Stimulated activated effector memory CD8-positive, alpha-beta T cell treated with anti-CD3 and anti-CD28 coated beads, Interleukin-12 subunit alpha, Interleukin-12 subunit beta, amount 100 ng/mL, for 72 hours (primary cell): ENCODE results near the gene SLC9A3.

Experiments
- ATAC-seq: fragments of 150-1000 bp; cut with Tn5 transposase; 2 replicates; pipeline ENCODE4 v1.10.0; 2021
- DNase-seq, 2 donors: peaks; one replicate each; pipeline ENCODE4 v3.0.0; 2021 to 2022; ENCODE audit warnings: low spot score in 2 of 2
- H3K27ac Mint-ChIP-seq: one replicate; pipeline ENCODE4 v1.8.0; 2022; ENCODE audit warnings: mild to moderate bottlenecking, mixed read lengths
- H3K36me3 Mint-ChIP-seq: one replicate; pipeline ENCODE4 v1.8.0; 2022; ENCODE audit warnings: mild to moderate bottlenecking, mixed read lengths
- H3K4me1 Mint-ChIP-seq: one replicate; pipeline ENCODE4 v1.8.0; 2022; ENCODE audit warnings: mixed read lengths
- H3K4me3 Mint-ChIP-seq: one replicate; pipeline ENCODE4 v1.8.0; 2022; ENCODE audit warnings: mild to moderate bottlenecking, mixed read lengths
- H3K9me3 Mint-ChIP-seq: one replicate; pipeline ENCODE4 v1.8.0; 2022; ENCODE audit warnings: mixed read lengths

The SLC9A3 gene

DNA sequence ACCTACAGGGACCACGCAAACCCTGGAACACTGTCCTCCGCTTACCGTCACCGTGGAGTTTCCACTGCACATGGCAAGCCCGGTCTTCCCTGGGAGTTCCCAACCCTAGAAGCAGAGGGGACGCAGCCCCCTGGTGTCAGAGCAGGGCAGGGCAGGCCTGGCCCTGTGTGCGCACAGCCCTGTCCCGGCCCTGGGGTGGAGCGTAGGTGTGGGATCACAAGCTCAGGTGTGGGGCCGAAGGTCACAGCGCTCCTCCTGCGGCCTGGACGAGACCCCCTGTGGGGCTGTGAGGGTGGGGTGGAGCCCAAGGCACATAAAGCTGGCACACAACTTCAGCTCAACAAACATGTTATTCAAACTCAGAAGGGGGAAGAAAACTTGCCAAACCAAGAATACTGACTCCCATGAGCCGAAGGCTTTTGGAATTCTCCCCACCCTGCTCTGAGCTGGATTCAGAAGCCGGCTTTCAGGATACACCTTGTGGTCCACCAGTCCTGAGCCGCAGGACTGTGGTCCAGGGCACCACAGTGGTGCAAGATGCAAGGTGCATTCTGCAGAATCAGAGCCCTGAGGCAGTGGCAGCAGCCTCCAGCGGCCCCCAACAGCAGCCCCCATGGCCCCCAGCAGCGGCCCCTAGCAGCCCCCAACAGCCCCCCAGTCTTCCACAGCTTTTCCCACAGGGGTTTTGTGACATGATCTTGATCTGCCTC, 93.1 kb downstream of the SLC9A3 start:
- H3K9me3 Mint-ChIP-seq = no peaks in the 10 kb centered on the region
- peaks cover 51% of the 10 kb centered on the region for H3K36me3 Mint-ChIP-seq
- peak; percentile 88 for ATAC-seq
- no peak overlapping the region for H3K4me3 Mint-ChIP-seq
- peak in 1 of 2 donors; percentile 64 for DNase-seq
- H3K27ac Mint-ChIP-seq = peak overlapping the region; percentile 64
- peaks cover 20% of the 10 kb centered on the region for H3K4me1 Mint-ChIP-seq

DNA sequence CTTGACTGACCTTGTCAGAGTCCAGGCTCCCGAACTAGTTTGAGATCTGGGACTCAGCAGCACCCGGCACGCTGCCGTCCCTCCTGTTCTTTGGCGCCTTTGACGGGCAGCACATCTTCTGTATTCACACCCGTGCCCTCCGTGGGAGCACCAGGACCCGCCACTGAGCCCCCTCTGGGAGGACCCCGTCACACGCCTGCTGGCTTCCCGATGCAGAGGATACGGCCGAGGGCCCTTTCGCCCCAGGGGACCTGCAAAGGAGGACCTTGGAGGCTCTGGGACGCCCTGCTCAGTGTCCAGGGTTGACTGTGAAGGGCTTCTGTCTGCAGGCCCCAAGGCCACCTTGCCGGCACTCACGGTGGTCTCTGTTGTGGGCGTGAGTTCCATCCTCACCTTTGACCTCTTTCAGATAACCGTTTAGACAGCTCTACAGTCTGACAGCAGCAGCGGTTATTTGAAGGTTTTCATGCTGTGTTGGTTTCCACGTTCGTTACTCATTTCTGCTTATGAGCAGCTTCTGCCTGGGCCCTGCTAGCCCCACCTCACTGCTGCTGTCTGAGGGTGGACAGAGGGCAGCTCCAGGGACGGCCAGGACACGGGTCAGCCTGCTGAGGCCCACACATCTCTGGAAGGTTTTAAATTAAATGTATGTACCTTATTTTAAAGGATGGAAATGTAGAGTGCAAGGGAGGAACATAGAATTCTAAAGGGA, 93.9 kb downstream of the SLC9A3 start:
- H3K9me3 Mint-ChIP-seq = no peaks in the 10 kb centered on the region
- H3K4me3 Mint-ChIP-seq = no peak overlapping the region
- H3K36me3 Mint-ChIP-seq = peaks cover 47% of the 10 kb centered on the region
- no peak for DNase-seq
- H3K4me1 Mint-ChIP-seq = peaks cover 25% of the 10 kb centered on the region
- no peak overlapping the region for H3K27ac Mint-ChIP-seq
- no peak for ATAC-seq

DNA sequence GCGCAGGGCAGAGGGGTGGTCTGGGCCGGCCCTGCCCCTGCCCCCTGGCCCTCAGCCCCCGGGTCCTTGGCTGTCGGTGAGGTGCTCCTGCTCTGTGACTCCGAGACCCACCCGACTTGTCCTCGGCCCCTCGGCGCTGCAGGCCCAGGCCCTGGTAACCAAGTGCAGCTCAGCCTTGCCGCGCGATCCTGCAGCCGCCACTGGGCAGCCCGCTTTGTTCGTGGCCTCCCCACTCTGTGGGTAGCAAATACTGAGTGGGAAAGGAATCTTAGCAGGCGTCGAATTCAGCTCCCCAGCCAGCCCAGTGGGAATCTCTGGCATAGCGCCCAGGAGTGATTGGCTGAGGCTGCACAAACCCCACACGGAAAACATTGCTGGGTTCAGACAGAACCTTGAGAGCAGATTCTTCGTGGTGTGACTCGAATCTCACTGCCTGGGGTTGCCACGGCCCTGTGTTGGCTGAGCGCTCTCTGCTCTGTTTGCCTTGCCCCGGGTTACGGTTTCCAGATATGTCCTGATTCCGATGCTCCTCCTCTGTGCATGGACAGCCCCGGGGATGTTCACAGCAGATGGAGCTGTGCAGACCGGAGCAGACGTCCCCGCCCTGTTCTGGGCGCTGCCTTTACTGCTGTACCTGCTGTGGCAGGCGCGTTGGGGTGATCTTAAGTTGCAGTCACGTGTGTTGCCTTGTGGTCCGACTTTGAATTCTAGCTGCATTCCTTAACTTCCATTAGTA, 94.6 kb downstream of the SLC9A3 start:
- no peak overlapping the region for H3K27ac Mint-ChIP-seq
- no peak overlapping the region for H3K4me3 Mint-ChIP-seq
- H3K9me3 Mint-ChIP-seq = no peaks in the 10 kb centered on the region
- peaks cover 42% of the 10 kb centered on the region for H3K36me3 Mint-ChIP-seq
- DNase-seq (no peak), ATAC-seq (no peak)
- peaks cover 29% of the 10 kb centered on the region for H3K4me1 Mint-ChIP-seq

- Mint-ChIP-seq H3K4me3 (no peak overlapping the region), H3K27ac (no peak overlapping the region), H3K4me1 (peaks cover 31% of the 10 kb centered on the region), H3K9me3 (no peaks in the 10 kb centered on the region), H3K36me3 (peaks cover 41% of the 10 kb centered on the region)
- no peak for ATAC-seq
- DNase-seq = no peak
These were observed 95.3 kb downstream of the SLC9A3 start for GRCh38 chr5:428754-429452.

GRCh38 chr5:428219-428618, 96.0 kb downstream of the SLC9A3 start:
- H3K36me3 Mint-ChIP-seq = peaks cover 36% of the 10 kb centered on the region
- no peak overlapping the region for H3K4me3 Mint-ChIP-seq
- H3K27ac Mint-ChIP-seq = no peak overlapping the region
- DNase-seq (no peak), ATAC-seq (no peak)
- no peaks in the 10 kb centered on the region for H3K9me3 Mint-ChIP-seq
- peaks cover 35% of the 10 kb centered on the region for H3K4me1 Mint-ChIP-seq

- no peak for ATAC-seq
- H3K4me1 Mint-ChIP-seq = peaks cover 41% of the 10 kb centered on the region
- no peak overlapping the region for H3K27ac Mint-ChIP-seq
- H3K4me3 Mint-ChIP-seq = no peak overlapping the region
- peaks cover 35% of the 10 kb centered on the region for H3K36me3 Mint-ChIP-seq
- DNase-seq = no peak
- no peaks in the 10 kb centered on the region for H3K9me3 Mint-ChIP-seq
These were observed 96.7 kb downstream of the SLC9A3 start for GRCh38 chr5:427415-428087.

- H3K4me1 Mint-ChIP-seq = peaks cover 47% of the 10 kb centered on the region
- no peaks in the 10 kb centered on the region for H3K9me3 Mint-ChIP-seq
- peaks cover 29% of the 10 kb centered on the region for H3K36me3 Mint-ChIP-seq
- DNase-seq = no peak
- no peak overlapping the region for H3K4me3 Mint-ChIP-seq
- no peak overlapping the region for H3K27ac Mint-ChIP-seq
- ATAC-seq = no peak
These were observed 97.8 kb downstream of the SLC9A3 start for GRCh38 chr5:426392-426976.

GRCh38 chr5:425714-426113, 98.5 kb downstream of the SLC9A3 start:
- peaks cover 42% of the 10 kb centered on the region for H3K4me1 Mint-ChIP-seq
- H3K36me3 Mint-ChIP-seq = peaks cover 29% of the 10 kb centered on the region
- H3K27ac Mint-ChIP-seq = no peak overlapping the region
- no peaks in the 10 kb centered on the region for H3K9me3 Mint-ChIP-seq
- no peak overlapping the region for H3K4me3 Mint-ChIP-seq
- no peak for ATAC-seq
- no peak for DNase-seq

DNA sequence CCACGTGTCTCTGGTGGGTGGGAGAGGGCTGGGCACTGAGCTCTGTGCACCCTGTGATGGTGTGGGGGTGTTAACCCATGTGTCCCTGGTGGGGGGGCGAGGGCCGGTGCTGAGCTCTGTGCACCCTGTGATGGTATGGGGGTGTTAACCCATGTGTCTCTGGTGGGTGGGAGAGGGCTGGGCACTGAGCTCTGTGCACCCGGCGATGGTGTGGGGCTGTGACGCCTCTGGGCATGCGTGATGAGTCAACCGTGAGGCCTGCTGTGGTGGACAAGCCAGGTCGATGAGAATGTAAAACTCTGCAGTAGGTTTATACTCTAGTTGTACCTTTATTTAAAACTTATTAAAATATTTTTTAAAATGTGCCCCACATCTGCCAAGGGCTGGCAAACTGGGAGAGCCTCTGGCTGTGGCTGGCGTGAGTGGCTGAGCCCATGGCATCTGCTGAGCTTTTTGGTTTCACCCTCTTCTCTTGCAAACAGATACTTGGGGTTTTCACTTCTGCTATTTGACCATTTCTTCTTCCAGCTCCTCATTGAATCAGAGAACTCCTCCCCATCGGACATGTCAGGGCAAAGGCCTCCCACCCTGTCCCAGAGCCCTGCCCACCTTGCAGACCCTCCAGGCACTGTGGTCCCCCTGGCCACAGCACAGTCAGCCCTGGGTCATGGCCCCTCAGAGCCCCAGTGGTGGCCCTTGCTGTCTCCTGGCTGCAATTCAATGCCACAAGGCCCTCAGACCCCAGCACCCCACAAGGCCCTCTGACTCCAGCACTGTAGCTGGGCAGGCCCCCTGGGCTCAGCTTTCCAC, 99.7 kb downstream of the SLC9A3 start:
- no peaks in the 10 kb centered on the region for H3K9me3 Mint-ChIP-seq
- H3K27ac Mint-ChIP-seq = peak overlapping the region; percentile 34

GRCh38 chr5:423626-424261, 100.5 kb downstream of the SLC9A3 start:
- H3K9me3 Mint-ChIP-seq = no peaks in the 10 kb centered on the region
- no peak for DNase-seq
- no peak overlapping the region for H3K4me3 Mint-ChIP-seq
- peaks cover 32% of the 10 kb centered on the region for H3K4me1 Mint-ChIP-seq
- ATAC-seq = peak; percentile 59
- peak overlapping the region; percentile 34 for H3K27ac Mint-ChIP-seq
- H3K36me3 Mint-ChIP-seq = peaks cover 20% of the 10 kb centered on the region

More for the DNA sequence above, 99.7 kb downstream of the SLC9A3 start:
- H3K36me3 Mint-ChIP-seq = peaks cover 20% of the 10 kb centered on the region
- no peak overlapping the region for H3K4me3 Mint-ChIP-seq
- ATAC-seq = no peak
- H3K4me1 Mint-ChIP-seq = peaks cover 32% of the 10 kb centered on the region
- DNase-seq = no peak

GRCh38 chr5:423233-423565, 101.0 kb downstream of the SLC9A3 start:
- no peak for ATAC-seq
- no peaks in the 10 kb centered on the region for H3K9me3 Mint-ChIP-seq
- H3K27ac Mint-ChIP-seq = no peak overlapping the region
- H3K36me3 Mint-ChIP-seq = peaks cover 20% of the 10 kb centered on the region
- peaks cover 32% of the 10 kb centered on the region for H3K4me1 Mint-ChIP-seq
- DNase-seq = no peak
- no peak overlapping the region for H3K4me3 Mint-ChIP-seq

DNA sequence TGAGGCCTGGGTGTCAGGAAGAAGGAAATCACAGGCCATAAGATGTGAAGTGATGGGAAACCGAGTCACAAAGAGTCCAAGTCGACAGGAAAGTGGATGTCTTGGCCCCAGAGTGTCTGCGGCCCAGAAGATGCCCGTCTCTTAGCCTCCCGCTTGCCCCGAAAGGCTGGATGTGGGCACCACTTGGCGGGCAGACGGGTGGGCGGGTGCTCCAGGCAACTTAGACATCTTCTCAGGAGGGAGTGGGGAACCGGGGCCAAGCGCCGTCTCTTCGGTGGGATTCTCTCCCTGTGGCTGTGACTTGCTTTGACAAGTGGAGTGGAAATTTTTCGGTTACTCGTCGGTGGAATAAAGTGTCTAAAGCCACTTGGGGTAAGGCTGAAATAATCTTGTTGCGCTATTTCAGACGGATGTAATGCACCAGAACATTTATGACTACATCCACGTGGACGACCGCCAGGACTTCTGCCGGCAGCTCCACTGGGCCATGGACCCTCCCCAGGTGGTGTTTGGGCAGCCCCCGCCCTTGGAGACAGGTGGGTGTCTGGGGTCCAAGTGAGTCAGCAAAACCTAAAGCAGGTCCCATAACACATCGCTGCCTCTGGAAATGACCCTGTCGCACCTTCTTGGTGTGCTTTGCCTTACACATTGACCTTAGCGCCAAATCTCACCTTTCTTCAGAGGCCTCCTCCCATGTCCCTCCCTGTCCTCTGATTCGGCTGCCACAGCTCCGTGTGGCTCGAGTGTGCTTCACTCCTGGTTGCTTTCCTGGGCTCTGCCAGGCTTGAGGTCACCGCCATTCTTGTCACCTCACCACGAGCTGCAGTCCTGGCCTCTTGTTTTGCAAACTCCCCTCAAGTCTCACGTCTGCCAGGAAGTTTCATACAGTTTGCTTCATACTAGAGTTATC, 101.7 kb downstream of the SLC9A3 start:
- Mint-ChIP-seq H3K27ac (no peak overlapping the region), H3K36me3 (peaks cover 20% of the 10 kb centered on the region)
- ATAC-seq = no peak

GRCh38 chr5:421901-422300, 102.3 kb downstream of the SLC9A3 start:
- Mint-ChIP-seq H3K36me3 (peaks cover 17% of the 10 kb centered on the region), H3K4me1 (peaks cover 33% of the 10 kb centered on the region), H3K4me3 (no peak overlapping the region), H3K27ac (no peak overlapping the region), H3K9me3 (no peaks in the 10 kb centered on the region)
- DNase-seq = no peak
- no peak for ATAC-seq

More for the DNA sequence above, 101.7 kb downstream of the SLC9A3 start:
- Mint-ChIP-seq H3K9me3 (no peaks in the 10 kb centered on the region), H3K4me3 (no peak overlapping the region), H3K4me1 (peaks cover 32% of the 10 kb centered on the region)
- DNase-seq = no peak
